Breast epithelium (tissue), 4 donors: Measurements from ENCODE around the gene RANBP3L. TPM values are rescaled to one million over a fixed set of nuclear protein-coding genes. Genes with fewer than 3 reads are reported as not detected.

ENCODE experiments used
- DNase-seq, 2 donors: peaks; one replicate each; pipeline ENCODE4 v3.0.0-alpha.2; 2019; ENCODE audit warnings: low spot score in 2 of 2
- H3K27ac ChIP-seq, 2 donors: fragments of 200-600 bp; sonication (generic) in 1 of 2; one replicate each; pipeline ENCODE4 v1.5.1; 2016 to 2019; ENCODE audit warnings: mild to moderate bottlenecking in 1 of 2
- H3K27me3 ChIP-seq, 2 donors: fragments of 200-600 bp; sonication (generic) in 1 of 2; one replicate each; pipeline versions ENCODE4 v1.5.1 to v1.6.0; 2017 to 2019; ENCODE audit warnings: control low read depth in 1 of 2, mild to moderate bottlenecking in 1 of 2
- H3K36me3 ChIP-seq: fragments of 200-600 bp; one replicate; pipeline ENCODE4 v1.5.1; 2019
- H3K4me1 ChIP-seq, 2 donors: fragments of 200-600 bp; sonication (generic); one replicate each; pipeline ENCODE4 v1.5.1; 2016 to 2019; ENCODE audit warnings: control low read depth in 1 of 2
- H3K4me3 ChIP-seq, 3 donors: fragments of 200-600 bp; sonication (generic); 1 replicate in 2 of 3; 2 replicates in 1 of 3; pipeline ENCODE4 v1.5.1; 2016 to 2019; ENCODE audit warnings: mild to moderate bottlenecking in 3 of 3, moderate library complexity in 2 of 3
- H3K9me3 ChIP-seq, 2 donors: fragments of 200-600 bp; sonication (generic) in 1 of 2; one replicate each; pipeline ENCODE4 v1.5.1; 2016 to 2019; ENCODE audit warnings: control low read depth in 1 of 2
- CTCF ChIP-seq, 3 donors: fragments of 450-650 bp; IDR thresholded peaks; one replicate each; pipeline ENCODE4 v1.5.1; 2016 to 2017; ENCODE audit warnings: antibody characterized with exemption in 3 of 3, mild to moderate bottlenecking in 3 of 3, moderate library complexity in 3 of 3
- POLR2A ChIP-seq: fragments of 450-650 bp; IDR thresholded peaks from one replicate; pipeline ENCODE4 v1.6.1; 2016; ENCODE audit warnings: antibody characterized with exemption, mild to moderate bottlenecking, moderate library complexity
- POLR2AphosphoS5 ChIP-seq, 3 donors: sonication (generic); formaldehyde crosslinking; IDR thresholded peaks; one replicate each; pipeline ENCODE4 v1.6.1; 2017; ENCODE audit warnings: antibody characterized with exemption in 3 of 3
- intact Hi-C: fragments of 100-400 bp; cut with DNase I; formaldehyde crosslinking; loops from one replicate; pipeline ENCODE4 v1.15.1; 2023; ENCODE audit warnings: low total_unique reads
- total RNA-seq, 3 donors: library from RNA; depleted of rRNA; stranded (reverse); fragments of >200 nt; gene quantifications; one replicate each; pipeline ENCODE4 v1.1.0, GENCODE V29; 2016

The RANBP3L gene
- total RNA-seq, 3 donors from 2014 or later: 2.3 to 22.2 (median 11.0) TPM

- no peaks in the 10 kb centered on the region for H3K4me1 ChIP-seq
- H3K27me3 ChIP-seq: no peaks in the 10 kb centered on the region
- H3K9me3 ChIP-seq: no peaks in the 10 kb centered on the region
- no peak for DNase-seq
- intact Hi-C loops: no loop called here
- H3K36me3 ChIP-seq: no peaks in the 10 kb centered on the region
- H3K27ac ChIP-seq: no peak overlapping the region
- TF ChIP-seq CTCF (IDR thresholded peaks at IDR 0.05) (no peak), POLR2AphosphoS5 (IDR thresholded peaks at IDR 0.05) (no peak), POLR2A (no peak)
- H3K4me3 ChIP-seq: no peak overlapping the region
Measured at GRCh38 chr5:36272136-36272690, 29.5 kb downstream of the RANBP3L start.

- no peaks in the 10 kb centered on the region for H3K9me3 ChIP-seq
- no peak for DNase-seq
- intact Hi-C loops: no loop called here
- no peak overlapping the region for H3K27ac ChIP-seq
- no peaks in the 10 kb centered on the region for H3K36me3 ChIP-seq
- no peak for TF ChIP-seq POLR2A
- TF ChIP-seq POLR2AphosphoS5 (IDR thresholded peaks at IDR 0.05): no peak
- TF ChIP-seq CTCF (IDR thresholded peaks at IDR 0.05): no peak
- no peak overlapping the region for H3K4me3 ChIP-seq
- H3K4me1 ChIP-seq: no peaks in the 10 kb centered on the region
- no peaks in the 10 kb centered on the region for H3K27me3 ChIP-seq
Measured at GRCh38 chr5:36270876-36271575, 30.7 kb downstream of the RANBP3L start.

GRCh38 chr5:36270175-36270574, 31.5 kb downstream of the RANBP3L start:
- TF ChIP-seq POLR2A (no peak), POLR2AphosphoS5 (IDR thresholded peaks at IDR 0.05) (no peak)
- Histone ChIP-seq H3K4me3 (no peak overlapping the region), H3K4me1 (no peaks in the 10 kb centered on the region), H3K36me3 (no peaks in the 10 kb centered on the region), H3K9me3 (no peaks in the 10 kb centered on the region), H3K27me3 (no peaks in the 10 kb centered on the region), H3K27ac (no peak overlapping the region)
- no peak for DNase-seq
- intact Hi-C loops: no loop called here

- intact Hi-C loops: no loop called here
- TF ChIP-seq POLR2AphosphoS5 (IDR thresholded peaks at IDR 0.05): no peak
- TF ChIP-seq POLR2A: no peak
- no peak for TF ChIP-seq CTCF (IDR thresholded peaks at IDR 0.05)
- H3K27me3 ChIP-seq: no peaks in the 10 kb centered on the region
- H3K4me1 ChIP-seq: no peaks in the 10 kb centered on the region
- no peak for DNase-seq
- no peaks in the 10 kb centered on the region for H3K9me3 ChIP-seq
- no peak overlapping the region for H3K27ac ChIP-seq
- no peaks in the 10 kb centered on the region for H3K36me3 ChIP-seq
- H3K4me3 ChIP-seq: no peak overlapping the region
Measured at GRCh38 chr5:36269478-36269877, 32.2 kb downstream of the RANBP3L start.

GRCh38 chr5:36267905-36268304, 33.8 kb downstream of the RANBP3L start:
- Histone ChIP-seq H3K4me3 (no peak overlapping the region), H3K27ac (no peak overlapping the region), H3K27me3 (no peaks in the 10 kb centered on the region), H3K36me3 (no peaks in the 10 kb centered on the region), H3K4me1 (no peaks in the 10 kb centered on the region), H3K9me3 (no peaks in the 10 kb centered on the region)
- no peak for DNase-seq
- intact Hi-C loops: no loop called here
- TF ChIP-seq POLR2A (no peak), POLR2AphosphoS5 (IDR thresholded peaks at IDR 0.05) (no peak), CTCF (IDR thresholded peaks at IDR 0.05) (no peak)
